ENCODE results near the gene PPARD. TPM values are rescaled to one million over a fixed set of nuclear protein-coding genes. Genes with fewer than 3 reads are reported as not detected.

PPARD gene
- total RNA-seq, 1 donor from 2014 or later: 21.4 TPM

DNA sequence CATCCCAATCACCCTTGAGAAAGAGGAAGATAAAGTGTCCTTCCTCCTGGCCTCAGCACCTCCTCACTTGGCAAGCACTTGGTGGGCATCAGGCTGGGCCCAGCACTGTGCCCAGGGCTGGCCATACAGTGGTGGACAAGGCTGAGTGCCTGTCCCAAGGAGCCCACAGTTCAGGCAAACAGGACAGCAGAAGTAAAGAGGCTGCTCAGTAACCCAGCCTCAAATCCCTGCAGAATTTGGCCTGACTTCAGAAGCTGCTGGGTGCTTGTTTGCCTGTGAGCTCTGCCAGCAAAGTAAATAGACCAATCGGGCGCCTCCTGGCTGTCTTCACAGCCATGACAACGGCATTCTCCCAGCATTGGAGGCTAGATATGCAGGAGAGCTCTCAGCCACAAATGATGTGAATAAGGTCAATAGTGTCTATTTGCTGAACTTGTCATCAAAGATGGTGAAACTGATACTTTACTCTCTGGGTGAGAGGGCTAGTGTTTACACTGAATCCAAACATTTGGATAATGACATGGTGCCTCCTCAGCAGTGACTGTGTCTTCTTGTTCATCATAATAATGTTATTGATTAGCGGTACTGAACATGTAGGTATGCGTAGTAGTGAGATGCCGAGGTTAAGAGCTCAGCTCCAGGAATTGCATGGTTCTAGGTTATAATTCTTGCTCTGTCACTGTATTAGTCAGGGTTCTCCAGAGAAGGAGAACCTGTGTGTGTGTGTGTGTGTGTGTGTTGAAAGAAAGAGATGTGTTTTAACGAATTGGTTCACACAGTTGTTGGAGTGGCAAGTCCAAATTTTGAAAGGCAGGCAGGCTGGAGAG is 72.9 kb downstream of the PPARD start:
- Mint-ChIP-seq H3K9me3 (no peaks in the 10 kb centered on the region), H3K4me1 (peaks cover 26% of the 10 kb centered on the region), H3K4me3 (no peak overlapping the region), H3K36me3 (ENCODE audit: low read depth) (peaks cover 72% of the 10 kb centered on the region), H3K27me3 (no peaks in the 10 kb centered on the region), H3K27ac (no peak overlapping the region)
- ATAC-seq (ENCODE audit: low read depth): no peak
- intact Hi-C loops (cut with micrococcal nuclease): loop anchor here (1.0 kb wide), 1 partner anchor 73 kb away; the partner anchor contains the start of gene PPARD
- DNase-seq: no peak
- TF ChIP-seq, protein P1, sequence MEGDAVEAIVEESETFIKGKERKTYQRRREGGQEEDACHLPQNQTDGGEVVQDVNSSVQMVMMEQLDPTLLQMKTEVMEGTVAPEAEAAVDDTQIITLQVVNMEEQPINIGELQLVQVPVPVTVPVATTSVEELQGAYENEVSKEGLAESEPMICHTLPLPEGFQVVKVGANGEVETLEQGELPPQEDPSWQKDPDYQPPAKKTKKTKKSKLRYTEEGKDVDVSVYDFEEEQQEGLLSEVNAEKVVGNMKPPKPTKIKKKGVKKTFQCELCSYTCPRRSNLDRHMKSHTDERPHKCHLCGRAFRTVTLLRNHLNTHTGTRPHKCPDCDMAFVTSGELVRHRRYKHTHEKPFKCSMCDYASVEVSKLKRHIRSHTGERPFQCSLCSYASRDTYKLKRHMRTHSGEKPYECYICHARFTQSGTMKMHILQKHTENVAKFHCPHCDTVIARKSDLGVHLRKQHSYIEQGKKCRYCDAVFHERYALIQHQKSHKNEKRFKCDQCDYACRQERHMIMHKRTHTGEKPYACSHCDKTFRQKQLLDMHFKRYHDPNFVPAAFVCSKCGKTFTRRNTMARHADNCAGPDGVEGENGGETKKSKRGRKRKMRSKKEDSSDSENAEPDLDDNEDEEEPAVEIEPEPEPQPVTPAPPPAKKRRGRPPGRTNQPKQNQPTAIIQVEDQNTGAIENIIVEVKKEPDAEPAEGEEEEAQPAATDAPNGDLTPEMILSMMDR (IDR thresholded peaks at IDR 0.05): no peak
- CTCF ChIA-PET: interaction anchor here (0.9 to 1.4 kb wide), 3 partner anchors 34 to 73 kb away, joined by 3 to 6 read pairs (median 3); no protein-coding TSS in a partner anchor
- POLR2A ChIA-PET: no interaction called here

DNA sequence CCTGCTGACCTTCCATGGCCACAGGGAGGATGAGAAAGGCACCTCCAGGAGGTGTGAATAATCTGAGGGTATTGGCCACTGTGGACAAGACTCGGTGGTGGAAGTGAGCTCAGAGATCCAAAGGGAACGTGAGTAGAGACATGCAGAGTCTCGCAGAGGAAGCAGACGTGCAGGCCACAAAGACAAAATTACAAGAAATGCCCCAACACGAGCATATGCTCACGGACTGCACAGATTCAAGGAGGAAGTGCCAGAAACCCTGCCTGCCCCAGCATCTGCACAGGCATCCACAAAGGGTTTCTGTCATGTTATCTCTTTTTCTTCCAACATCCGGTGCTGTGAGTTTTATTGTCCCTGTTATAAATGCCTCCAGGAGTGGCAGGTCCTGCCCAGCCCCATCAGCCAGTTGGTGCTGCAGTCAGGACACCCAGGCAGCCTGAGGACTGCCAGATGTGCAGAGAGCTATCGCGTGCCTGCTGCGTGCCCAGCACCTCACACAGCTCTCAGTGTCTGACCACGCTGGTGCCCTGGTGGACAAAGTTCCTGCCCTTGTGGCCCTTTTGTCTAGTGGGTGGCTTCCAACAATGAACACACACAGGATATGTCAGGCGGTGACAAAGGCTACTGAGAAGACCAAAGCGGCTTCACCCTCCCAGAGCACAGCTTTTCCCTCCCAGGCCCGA is 75.8 kb downstream of the PPARD start:
- no peaks in the 10 kb centered on the region for H3K9me3 Mint-ChIP-seq
- H3K4me1 Mint-ChIP-seq: peaks cover 15% of the 10 kb centered on the region
- TF ChIP-seq, protein P1 (IDR thresholded peaks at IDR 0.05): no peak
- DNase-seq (no peak), ATAC-seq (ENCODE audit: low read depth) (no peak)
- CTCF ChIA-PET: no interaction called here
- POLR2A ChIA-PET: no interaction called here
- no peak overlapping the region for H3K27ac Mint-ChIP-seq
- no peaks in the 10 kb centered on the region for H3K27me3 Mint-ChIP-seq
- intact Hi-C loops (cut with micrococcal nuclease): no loop called here
- H3K4me3 Mint-ChIP-seq: no peak overlapping the region
- H3K36me3 Mint-ChIP-seq (ENCODE audit: low read depth): peaks cover 58% of the 10 kb centered on the region

DNA sequence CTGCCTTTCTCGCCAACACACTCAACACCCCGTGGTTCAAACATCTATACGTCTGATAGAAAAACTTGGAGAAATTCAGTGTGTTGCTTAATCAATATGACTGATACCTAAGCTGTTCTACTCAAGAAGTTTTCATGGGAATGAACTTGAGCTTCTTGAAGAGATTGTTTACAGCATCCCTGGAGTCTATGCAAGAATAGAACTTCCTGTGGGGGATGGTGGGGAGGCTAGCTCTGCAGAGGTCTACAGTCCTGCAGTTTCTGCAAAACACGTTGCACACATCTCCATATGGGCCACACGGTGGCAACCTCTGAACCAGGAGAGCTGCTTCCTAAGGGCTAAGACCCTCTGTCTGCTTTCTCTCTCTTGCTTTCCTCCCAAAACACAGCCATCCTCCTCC is 77.1 kb downstream of the PPARD start:
- peaks cover 15% of the 10 kb centered on the region for H3K4me1 Mint-ChIP-seq
- ChIA-PET POLR2A (no interaction called here), CTCF (interaction anchor here (0.8 to 1.3 kb wide), 3 partner anchors 13 to 78 kb away, joined by 3 to 4 read pairs (median 3); no protein-coding TSS in a partner anchor)
- TF ChIP-seq, protein P1 (IDR thresholded peaks at IDR 0.05): no peak
- peaks cover 57% of the 10 kb centered on the region for H3K36me3 Mint-ChIP-seq (ENCODE audit: low read depth)
- H3K9me3 Mint-ChIP-seq: no peaks in the 10 kb centered on the region
- intact Hi-C loops (cut with micrococcal nuclease): no loop called here
- DNase-seq: no peak
- H3K27me3 Mint-ChIP-seq: no peaks in the 10 kb centered on the region
- H3K4me3 Mint-ChIP-seq: no peak overlapping the region
- ATAC-seq (ENCODE audit: low read depth): no peak
- no peak overlapping the region for H3K27ac Mint-ChIP-seq

DNA sequence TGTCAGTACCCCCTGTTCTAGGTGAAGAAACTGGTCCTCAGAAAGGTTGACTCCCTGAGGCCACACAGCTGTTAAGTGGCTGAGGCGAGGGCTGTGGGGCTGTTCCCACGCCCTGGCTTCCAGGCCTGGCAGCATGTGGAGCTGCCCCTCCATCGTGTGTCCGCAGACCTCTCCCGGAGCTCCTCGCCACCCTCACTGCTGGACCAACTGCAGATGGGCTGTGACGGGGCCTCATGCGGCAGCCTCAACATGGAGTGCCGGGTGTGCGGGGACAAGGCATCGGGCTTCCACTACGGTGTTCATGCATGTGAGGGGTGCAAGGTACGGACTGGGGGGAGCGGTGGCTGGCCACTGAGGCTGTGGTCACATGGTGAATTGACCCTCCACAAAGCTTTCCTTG is 77.6 kb downstream of the PPARD start:
- Mint-ChIP-seq H3K4me1 (peaks cover 15% of the 10 kb centered on the region), H3K9me3 (no peaks in the 10 kb centered on the region), H3K27ac (no peak overlapping the region), H3K27me3 (no peaks in the 10 kb centered on the region), H3K4me3 (no peak overlapping the region), H3K36me3 (ENCODE audit: low read depth) (peaks cover 57% of the 10 kb centered on the region)
- no peak for ATAC-seq (ENCODE audit: low read depth)
- CTCF ChIA-PET: interaction anchor here (0.8 to 1.3 kb wide), 3 partner anchors 13 to 78 kb away, joined by 3 to 4 read pairs (median 3); no protein-coding TSS in a partner anchor
- no peak for DNase-seq
- TF ChIP-seq, protein P1 (IDR thresholded peaks at IDR 0.05): no peak
- intact Hi-C loops (cut with micrococcal nuclease): no loop called here
- POLR2A ChIA-PET: no interaction called here

GRCh38 chr6:35425284-35425683 is 82.9 kb downstream of the PPARD start:
- ChIA-PET POLR2A (interaction anchor here (0.7 kb wide), 1 partner anchor 22 kb away, joined by 10 read pairs; no protein-coding TSS in a partner anchor), CTCF (no interaction called here)
- TF ChIP-seq, protein P1 (IDR thresholded peaks at IDR 0.05): no peak
- no peak overlapping the region for H3K27ac Mint-ChIP-seq
- no peak overlapping the region for H3K4me3 Mint-ChIP-seq
- DNase-seq (no peak), ATAC-seq (ENCODE audit: low read depth) (no peak)
- peaks cover 63% of the 10 kb centered on the region for H3K36me3 Mint-ChIP-seq (ENCODE audit: low read depth)
- H3K9me3 Mint-ChIP-seq: peaks cover 11% of the 10 kb centered on the region
- no peaks in the 10 kb centered on the region for H3K27me3 Mint-ChIP-seq
- intact Hi-C loops (cut with micrococcal nuclease): no loop called here
- H3K4me1 Mint-ChIP-seq: peaks cover 12% of the 10 kb centered on the region

Measured in activated B cell treated with CpG ODN at 0.5 μM for 24 hours (primary cell).